Measurements from ENCODE around the gene GRIPAP1.

Gene GRIPAP1, protein sequence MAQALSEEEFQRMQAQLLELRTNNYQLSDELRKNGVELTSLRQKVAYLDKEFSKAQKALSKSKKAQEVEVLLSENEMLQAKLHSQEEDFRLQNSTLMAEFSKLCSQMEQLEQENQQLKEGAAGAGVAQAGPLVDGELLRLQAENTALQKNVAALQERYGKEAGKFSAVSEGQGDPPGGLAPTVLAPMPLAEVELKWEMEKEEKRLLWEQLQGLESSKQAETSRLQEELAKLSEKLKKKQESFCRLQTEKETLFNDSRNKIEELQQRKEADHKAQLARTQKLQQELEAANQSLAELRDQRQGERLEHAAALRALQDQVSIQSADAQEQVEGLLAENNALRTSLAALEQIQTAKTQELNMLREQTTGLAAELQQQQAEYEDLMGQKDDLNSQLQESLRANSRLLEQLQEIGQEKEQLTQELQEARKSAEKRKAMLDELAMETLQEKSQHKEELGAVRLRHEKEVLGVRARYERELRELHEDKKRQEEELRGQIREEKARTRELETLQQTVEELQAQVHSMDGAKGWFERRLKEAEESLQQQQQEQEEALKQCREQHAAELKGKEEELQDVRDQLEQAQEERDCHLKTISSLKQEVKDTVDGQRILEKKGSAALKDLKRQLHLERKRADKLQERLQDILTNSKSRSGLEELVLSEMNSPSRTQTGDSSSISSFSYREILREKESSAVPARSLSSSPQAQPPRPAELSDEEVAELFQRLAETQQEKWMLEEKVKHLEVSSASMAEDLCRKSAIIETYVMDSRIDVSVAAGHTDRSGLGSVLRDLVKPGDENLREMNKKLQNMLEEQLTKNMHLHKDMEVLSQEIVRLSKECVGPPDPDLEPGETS

DNA sequence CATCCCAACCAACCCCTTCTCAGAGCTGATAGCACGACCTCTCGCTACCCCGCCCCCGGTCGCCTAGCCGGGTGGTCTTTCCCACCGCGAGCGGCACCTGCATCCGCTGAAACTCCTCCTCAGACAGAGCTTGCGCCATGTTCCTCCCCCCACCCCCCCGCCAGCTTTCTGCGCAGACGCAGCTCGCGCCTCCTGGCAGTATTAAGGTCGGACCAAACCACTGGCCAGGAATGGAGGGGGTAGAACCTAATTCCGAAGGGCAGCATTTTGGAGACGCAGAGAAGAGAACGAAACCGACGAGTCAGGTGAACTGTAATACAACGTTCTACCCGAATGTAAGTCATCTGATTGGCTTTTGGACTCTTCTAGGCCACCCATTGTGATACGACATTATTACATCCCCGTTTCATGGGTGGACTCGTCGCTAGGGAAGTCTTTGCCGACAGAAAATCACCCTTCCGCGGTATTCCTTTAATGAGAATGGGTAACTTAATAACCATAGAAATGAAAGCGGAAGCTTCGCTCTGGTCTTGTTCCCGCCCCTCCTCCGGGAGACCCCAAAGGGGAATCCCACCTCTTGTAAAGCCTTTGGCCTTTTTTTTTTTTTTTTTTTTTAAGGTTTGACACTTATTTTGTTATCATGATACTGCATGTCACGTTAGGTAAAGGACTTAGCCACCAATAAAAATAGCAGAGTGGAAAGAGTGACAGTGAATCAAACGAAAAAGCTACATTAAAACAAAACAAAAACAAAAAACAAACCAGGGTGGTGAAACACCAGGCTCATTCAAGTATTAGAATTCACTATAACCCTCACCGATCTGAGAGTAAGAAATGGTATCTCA is at the start of gene GRIPAP1:
TSS of gene GRIPAP1 (minus strand) at position 174 of the 845 bp plus-strand sequence. CDS start at position 139, 35 bp downstream.
- peak within 1 kb of the TSS; percentile 79 for H3K4me3 ChIP-seq (ENCODE audit: control insufficient read depth, low read depth, low read length)
- DNase-seq (ENCODE audit: low read depth): peak; percentile 41

DNA sequence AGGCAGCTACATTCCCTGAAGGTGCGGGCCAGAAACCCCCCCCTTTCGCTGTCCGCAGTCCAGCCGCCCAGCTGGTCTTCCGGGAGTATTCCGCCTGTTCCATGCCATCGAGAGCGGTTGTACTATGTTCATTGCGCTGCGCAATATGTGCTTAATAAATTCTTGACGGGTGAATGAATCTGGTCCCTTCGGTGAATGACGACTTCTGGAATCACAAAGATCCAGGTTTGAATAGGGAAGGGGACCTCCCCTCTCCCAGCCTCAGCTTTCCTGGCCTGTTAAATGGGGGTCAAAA is 41.9 kb upstream of the GRIPAP1 start:
- TF ChIP-seq CTCF (IDR thresholded peaks at IDR 0.05; ENCODE audit: control insufficient read depth, insufficient read depth, low read depth, low read length, missing control alignments): no peak
- no peak for DNase-seq (ENCODE audit: low read depth)
- peak overlapping the region; percentile 22 for H3K4me3 ChIP-seq (ENCODE audit: control insufficient read depth, low read depth, low read length)

More for the DNA sequence above, at the start of gene GRIPAP1:
- TF ChIP-seq CTCF (IDR thresholded peaks at IDR 0.05; ENCODE audit: control insufficient read depth, insufficient read depth, low read depth, low read length, missing control alignments): no peak

GRCh38 chrX:49043220-49043986 is 41.3 kb upstream of the GRIPAP1 start, which contains the start of gene TFE3:
Gene TFE3, minus strand, starts transcription at chrX:49043357. Its CDS starts 131 bp downstream, at chrX:49043226.
- H3K4me3 ChIP-seq (ENCODE audit: control insufficient read depth, low read depth, low read length): peak within 1 kb of the TSS; percentile 73
- TF ChIP-seq CTCF (IDR thresholded peaks at IDR 0.05; ENCODE audit: control insufficient read depth, insufficient read depth, low read depth, low read length, missing control alignments): peak; percentile 56
- DNase-seq (ENCODE audit: low read depth): peak; percentile 97

- no peak for TF ChIP-seq CTCF (IDR thresholded peaks at IDR 0.05; ENCODE audit: control insufficient read depth, insufficient read depth, low read depth, low read length, missing control alignments)
- no peak for DNase-seq (ENCODE audit: low read depth)
- H3K4me3 ChIP-seq (ENCODE audit: control insufficient read depth, low read depth, low read length): peak overlapping the region; percentile 73
Measured at GRCh38 chrX:49042581-49043219, 40.6 kb upstream of the GRIPAP1 start.

- TF ChIP-seq CTCF (IDR thresholded peaks at IDR 0.05; ENCODE audit: control insufficient read depth, insufficient read depth, low read depth, low read length, missing control alignments): no peak
- peak; percentile 25 for DNase-seq (ENCODE audit: low read depth)
- H3K4me3 ChIP-seq (ENCODE audit: control insufficient read depth, low read depth, low read length): peak overlapping the region; percentile 73
Measured at GRCh38 chrX:49041744-49042580, 39.9 kb upstream of the GRIPAP1 start.

Measured in AG09309 (cell line).